Smooth muscle cell of the brain vasculature (primary cell): ENCODE measurements around the gene RBFOX2.
A peak's percentile ranks its signal among the peaks of the same experiment; 100 is the strongest.

Experiments
- DNase-seq: peaks from one replicate; pipeline ENCODE4 v3.0.0-alpha.2; 2012; ENCODE audit warnings: low read depth, low spot score

RBFOX2 gene

DNA sequence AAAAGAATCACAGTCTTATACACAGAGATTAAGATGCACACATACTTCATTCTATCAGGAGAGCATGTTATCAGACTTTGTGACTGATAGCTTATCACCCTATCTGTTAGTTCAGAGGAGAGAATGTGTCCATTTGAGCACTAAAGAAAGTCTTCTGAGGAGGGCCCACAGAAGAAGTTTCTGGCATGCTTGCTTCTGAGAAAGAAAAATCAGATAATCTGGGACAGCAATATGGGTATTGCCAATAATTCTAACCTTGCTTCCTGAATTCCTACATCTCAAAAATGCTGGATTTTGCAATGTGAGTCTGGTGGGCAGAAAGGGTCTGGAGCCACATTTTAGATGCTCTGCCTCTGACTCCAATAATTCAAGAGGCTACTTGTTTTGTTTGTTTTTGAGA, 128.9 kb downstream of the RBFOX2 start:
- DNase-seq, result no peak

DNA sequence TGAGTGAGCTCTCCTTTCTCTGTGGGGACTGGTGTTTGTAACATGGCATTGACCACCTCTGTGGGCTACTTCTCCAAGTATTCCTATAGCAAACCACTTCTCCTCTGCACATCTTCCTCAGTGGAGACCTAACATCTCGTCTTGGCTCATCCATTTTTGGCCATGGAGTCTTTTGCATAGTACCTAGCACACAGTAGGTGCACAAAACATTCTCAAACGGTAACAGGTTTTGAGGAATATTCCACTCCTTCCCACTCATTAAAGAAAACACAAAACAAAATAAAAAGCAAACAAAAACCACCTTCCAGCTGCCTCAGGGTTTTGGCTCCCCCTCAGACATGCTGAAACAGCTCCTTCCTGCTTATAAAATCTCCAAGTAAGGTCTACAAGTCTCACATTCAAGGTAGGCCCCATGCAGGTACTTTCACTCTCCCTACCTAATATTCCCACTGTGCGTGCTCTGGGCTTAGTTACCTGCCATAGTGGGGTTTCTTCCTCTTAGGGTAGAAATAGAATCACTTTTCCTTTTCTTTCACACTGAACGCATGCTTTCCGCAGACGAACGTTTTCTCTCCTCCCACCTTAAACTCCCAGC, 132.4 kb downstream of the RBFOX2 start:
- DNase-seq, result no peak

DNA sequence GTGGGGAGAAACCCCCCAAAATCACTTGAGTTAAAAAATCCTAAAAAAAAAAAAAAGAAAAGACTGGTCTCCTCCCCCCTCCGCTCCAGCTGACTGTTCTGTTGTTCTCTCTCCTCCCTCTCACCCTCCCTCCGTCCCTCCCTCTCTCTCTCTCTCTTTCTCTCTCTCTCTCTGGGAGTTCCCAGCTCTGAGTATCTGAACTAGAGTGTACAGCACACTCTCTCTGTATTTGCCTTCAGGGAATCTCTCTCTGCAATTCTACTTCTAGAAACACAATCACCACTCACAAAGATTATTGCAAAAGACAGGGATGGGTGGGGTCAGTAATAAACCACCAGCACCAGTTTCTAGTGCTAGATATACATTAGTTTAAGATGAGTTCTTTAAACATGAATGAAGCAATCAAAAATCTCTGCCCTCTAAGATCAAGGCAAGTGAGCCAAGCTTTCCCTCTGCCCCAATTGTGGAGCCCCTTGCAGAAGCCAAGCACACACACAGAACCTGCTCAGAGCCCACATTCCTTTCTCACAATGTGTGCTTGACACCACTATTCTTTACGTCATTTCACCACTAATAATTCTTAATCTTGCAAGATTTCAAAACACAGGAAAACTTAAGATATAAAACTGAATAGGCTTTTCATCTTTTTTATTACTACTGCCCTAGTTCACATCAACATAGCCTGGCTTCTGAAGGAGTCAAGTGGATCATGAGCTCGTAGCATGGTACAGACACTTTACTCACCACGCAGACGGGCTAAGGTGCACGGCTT, 133.5 kb downstream of the RBFOX2 start:
- DNase-seq, result no peak

DNA sequence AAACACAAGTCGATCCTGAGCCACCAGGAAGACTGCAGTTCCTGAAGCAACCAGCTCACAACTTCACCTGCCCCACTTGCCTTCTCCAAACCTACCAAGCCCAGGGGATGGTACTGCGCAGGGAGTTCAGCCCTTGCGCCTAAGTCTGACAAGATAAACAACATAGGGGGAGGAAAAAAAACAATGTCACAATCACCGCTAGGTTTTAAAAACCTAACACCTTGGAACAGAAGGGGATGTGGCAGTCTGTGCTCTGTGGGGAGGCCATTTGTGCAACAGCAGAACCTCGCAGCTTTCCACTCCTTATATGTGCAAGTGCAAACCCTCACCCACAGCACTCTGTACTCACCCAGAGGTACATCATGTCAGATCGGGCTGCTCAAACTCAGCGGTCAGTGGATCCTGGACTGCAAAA, 134.2 kb downstream of the RBFOX2 start:
- no peak for DNase-seq

DNA sequence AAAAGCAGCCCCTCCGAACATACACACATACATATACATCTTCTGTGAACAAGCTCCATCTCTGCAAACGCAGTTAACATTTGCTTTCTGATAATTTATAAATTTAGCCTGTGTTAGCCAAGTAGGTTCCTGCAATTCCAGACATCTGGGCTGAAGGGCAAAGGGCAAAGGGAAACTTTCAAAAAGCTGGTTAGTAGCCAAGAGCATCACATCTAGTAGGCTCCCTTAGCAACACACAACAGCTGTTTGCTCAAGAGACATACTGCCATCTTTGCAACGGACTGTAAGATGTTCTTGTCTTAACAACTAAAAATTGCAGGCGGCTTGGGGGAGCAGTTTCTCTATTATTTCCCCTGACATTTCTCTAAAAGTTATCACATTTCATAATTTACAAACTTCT, 134.9 kb downstream of the RBFOX2 start:
- DNase-seq, result peak; percentile 32

DNA sequence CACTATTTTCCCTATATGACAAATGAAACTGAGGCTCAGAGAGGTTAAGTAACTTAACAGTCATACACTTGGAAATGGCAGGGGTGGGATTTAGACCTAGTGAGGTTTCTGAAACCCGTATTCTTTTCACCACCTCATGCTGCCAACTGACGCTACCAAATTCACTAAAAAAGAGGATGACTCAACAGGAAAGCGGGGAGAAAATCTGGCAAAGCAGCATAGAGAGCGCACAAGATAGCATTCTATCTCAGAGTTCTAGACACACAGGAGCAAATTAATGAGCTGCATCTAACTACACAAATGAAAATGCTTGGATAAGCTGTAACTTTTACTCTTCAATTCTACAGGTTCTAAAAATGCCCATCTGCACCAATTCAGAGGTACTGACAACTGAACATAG, 136.4 kb downstream of the RBFOX2 start:
- no peak for DNase-seq

DNA sequence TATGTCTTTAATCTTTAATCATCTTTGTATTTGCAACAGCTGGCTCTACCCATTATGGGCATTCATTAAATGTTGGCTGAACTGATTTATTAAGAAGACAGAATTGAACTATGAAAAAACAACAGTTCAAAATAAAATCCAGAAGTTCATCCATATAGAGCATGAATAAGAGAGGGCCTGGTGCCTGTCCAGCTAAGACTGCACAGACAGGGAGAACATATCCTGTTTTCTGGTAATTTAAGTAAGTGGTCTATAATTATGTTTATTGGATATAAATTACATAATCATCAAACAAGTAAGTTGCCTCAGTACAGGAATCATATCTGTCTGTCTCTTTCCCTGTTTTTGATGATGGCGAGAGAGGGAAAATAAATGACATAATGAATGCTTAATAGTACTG, 137.2 kb downstream of the RBFOX2 start:
- no peak for DNase-seq

DNA sequence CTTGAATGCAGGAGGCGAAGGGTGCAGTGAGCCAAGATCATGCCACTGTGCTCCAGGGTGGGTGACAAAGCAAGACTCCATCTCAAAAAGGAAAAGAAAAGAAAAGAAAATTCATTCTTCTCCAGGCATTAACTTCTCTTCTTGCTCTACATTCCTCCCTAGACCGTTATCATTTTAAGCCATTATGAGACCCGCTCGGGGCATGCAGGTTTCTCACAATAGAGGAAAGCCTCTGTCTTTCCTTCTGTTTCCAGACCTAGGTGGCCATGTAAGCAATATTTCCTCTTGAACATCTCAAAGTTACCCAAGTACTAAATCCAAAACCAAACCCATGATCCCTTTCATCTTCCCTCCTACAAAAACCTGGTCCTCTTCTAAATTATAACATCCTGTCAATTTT, 139.6 kb downstream of the RBFOX2 start:
- no peak for DNase-seq

DNA sequence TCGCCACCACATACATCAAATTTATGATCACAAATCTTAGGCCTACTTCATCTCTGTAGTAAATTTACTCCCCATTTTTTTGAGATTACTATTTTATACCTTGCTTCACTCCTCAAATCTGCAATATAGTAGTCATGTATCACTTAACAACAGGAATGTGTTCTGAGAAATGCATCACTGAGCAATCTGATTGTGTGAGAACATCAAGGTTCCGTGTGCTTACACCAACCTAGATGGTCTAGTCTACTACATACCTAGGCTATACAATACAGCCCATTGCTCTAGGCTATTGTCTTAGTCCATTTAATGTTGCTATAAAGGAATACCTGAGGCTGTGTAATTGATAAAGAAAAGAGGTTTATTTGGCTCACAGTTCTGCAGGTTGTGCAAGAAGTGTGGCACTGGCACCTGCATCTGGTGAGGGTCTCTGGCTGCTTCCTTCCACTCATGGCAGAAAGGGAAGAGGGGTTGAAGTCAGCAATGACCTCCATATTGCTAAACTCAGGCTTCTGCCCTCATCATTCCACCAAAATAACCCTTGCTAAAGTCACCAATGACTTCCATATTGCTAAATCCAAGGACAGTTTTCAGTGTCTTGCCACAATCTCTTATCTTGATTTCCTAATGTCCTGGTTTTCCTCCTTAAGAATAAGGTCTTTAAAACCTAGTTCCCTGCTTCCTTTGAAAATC, 140.3 kb downstream of the RBFOX2 start:
- DNase-seq, result no peak

DNA sequence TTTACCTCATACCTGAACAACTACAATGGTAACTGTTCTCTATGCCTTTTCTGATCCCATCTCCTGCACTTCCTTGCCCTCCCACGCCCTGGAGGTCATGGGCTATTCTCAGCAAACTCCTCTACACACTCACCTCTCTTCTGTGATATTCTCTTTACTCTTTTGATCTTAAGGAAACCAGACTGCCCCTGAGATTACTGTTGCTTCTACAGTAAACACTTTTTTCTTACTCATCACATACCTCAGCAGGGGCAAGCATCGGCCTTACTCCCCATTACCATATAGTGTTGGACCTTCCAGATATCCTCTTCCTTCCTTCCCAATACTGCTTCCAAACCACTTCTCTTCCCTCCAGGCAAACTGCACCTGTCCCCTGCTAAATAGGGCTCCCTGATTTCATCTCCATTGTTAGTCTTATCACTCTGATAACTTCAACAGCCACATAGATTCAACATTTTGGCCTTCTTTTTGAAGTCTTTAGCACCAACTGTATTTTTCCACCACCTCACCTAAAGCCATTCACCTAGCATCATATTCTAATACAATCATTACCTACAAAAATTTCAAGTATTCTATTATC, 141.2 kb downstream of the RBFOX2 start:
- no peak for DNase-seq

DNA sequence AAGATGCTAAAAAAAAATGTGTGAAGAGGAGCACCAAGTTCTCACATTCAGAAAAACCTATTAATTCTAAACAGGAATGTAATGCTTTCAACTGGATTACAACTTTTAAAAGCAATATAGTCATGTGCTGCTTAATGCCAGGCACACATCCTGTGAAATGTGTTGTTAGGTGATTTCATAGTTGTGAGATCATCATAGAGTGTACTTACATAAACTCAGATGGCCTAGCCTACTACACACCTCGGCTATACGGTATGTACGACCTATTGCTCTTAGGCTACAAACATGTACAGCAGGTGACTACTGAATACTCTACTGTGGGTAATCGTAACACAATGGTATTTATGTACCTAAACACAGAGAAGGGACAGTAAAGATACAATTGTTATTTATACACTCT, 142.3 kb downstream of the RBFOX2 start:
- DNase-seq, result no peak

DNA sequence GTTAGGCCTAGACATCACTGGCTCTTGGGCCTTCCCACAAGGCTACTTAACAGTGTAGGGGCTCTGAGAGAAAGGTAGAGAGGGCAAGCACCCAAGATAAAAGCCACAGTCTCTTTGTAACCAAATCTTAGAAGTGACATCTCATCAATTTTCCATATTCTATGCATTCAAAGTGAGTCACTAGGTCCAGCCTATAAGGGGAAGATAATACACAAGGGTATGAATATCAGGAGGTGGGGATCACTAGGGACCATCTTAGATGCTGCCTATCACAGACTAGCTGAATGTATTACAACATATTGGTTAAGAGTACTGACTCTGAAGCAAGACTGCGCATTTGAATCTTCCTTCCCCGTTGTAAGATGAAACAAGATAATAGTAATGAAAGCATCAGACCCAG, 144.1 kb downstream of the RBFOX2 start:
- no peak for DNase-seq

DNA sequence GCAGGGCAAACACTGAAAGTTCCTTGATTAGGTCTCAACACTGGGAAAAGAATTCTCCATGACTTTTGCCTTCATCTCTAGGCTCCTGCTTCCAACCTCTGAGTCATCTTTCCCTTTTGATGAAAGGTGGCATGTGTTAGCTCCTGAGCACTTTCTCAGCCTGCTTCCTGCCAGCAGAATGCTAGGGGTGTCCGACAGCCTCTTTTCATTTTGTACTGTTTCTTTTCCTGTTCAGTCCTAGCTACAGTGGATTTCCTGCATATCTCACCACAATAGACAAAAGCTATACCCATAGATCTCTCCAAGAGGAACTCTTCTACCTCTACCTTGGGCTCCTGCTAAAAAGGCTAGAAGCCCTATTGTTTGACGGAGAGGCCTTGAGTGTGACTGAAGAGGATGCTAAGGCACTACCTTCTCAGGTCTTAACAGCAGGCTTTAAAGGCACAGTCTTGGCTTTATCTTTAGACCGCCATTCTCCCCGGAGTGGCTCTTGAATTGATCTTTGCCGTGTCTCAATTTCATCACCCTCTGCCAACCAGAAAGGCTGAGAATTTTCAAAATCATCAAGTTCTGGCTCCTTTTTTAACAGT, 145.5 kb downstream of the RBFOX2 start:
- no peak for DNase-seq

DNA sequence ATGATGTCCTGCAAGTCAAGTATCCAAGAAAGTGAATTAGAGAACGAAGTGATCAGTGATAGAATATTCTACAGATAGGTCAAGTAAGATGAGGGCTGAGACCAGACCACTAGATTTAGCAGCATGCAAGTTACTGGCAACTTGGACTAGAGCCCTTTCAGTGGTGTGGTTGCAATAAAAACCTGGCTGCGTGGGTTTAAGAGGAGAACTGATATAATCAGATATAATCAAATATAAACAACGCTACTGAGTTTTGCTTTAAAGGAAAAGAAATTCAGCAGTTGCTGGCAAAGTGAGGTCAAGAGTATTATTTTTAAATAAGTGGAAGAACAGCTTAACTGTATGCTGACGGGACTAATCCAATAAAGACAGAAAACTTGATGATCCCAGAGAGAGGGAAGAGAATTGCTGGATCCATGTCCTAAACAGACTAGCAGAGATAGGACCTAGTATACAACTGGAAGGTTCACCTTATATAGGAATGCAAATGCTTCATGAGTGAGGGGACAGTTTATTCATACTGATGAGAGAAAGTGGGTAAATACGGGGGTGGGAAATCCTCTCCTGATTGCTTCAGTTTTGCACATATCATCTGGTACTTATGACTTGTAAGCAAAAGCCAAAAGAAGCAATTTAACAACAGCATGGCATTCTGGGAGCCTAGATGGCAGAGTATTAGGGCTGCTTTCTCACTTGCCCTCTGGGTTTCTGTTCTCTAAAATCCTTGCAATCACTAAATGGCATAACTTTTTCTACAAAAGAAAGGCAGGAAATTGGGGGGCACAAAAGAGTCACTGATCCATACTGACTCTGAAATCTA, 146.2 kb downstream of the RBFOX2 start:
- no peak for DNase-seq

DNA sequence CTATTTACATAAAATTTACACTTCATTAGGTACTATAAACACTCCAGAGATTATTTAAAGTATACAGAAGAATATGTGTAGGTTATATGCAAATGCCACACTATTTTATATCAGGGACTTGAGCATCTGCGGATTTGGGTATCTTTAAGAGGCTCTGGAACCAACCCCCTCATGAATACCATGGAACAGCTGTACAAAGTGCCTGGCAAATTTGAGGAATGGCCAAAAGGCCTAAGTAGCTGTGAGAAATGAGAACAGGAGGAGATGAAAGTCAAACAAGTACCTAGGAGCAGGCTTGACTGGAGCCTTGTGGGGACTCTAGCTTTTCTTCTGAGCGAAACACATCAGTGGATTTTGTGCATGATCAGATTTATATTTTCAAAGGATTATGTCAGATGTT, 149.3 kb downstream of the RBFOX2 start:
- DNase-seq, result no peak

DNA sequence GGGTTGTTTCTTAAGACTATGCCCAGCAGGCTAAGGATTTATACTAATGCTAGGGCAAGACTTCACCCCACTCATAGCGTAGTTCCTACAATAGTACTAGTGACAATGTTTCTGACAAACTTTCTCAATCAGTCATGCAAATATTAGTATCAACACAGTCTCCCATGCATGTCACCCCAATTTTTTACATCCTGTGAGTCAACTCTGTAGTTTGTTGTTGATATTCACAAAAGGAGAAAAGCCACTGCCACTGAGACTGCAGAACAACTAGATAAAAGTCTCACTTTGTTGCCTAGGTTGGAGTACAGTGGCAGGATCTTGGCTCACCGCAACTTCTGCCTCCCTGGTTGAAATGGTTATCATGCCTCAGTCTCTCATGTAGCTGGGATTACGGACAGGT, 155.2 kb downstream of the RBFOX2 start:
- no peak for DNase-seq

DNA sequence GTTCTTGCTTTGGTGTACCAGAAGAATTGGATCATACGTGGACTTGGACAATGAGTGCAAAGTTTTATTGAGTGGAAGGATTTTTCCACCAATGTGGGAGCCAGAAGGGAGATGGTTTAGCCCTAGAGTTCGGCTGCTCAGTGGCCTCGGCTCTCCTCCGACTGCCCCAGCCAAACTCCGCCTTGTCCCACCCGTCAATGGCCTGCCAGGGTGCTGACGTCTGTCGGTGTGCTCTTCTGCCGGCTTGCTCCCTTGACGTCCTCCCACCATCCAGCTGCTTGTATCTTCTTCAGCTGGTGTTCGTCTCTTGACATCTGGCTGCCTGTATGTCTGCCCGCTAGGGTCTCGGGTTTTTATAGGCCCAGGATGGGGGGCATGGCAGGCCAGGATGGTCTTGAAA, 156.2 kb downstream of the RBFOX2 start:
- DNase-seq, result no peak

DNA sequence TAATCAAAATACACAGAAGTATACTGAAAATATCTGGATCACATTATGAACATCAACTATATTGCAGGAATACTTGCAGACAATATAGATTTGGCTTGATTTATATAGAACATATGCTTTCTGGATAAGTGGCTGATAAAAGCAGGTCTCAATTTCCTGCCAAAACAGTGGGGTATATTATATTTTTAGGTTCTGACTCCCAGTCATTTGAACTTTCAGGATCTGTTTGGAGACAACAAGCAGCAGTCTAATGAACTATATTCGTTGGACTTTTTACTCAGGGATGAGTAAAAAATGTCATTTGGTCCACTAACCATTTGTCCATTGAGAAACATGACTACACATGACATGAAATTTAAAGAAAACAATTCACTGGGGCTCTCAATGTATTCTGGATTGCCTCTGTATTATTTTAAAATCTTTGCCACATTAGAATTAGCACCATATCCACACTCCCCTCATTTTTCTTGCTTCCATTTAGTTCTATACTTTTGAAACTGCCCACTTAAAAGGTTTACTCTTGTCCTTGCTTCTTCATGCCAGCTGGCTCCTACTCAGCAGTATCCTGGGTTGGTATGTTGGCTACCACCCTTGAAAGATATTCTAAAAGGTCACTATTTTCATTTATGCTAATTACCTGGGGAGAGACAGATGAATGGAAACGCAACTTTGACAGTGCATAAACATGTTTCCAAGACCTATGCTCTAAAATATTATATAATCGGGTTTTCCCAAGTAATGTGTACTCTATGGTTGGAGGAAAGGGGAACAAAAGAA, 157.9 kb downstream of the RBFOX2 start:
- DNase-seq, result no peak

DNA sequence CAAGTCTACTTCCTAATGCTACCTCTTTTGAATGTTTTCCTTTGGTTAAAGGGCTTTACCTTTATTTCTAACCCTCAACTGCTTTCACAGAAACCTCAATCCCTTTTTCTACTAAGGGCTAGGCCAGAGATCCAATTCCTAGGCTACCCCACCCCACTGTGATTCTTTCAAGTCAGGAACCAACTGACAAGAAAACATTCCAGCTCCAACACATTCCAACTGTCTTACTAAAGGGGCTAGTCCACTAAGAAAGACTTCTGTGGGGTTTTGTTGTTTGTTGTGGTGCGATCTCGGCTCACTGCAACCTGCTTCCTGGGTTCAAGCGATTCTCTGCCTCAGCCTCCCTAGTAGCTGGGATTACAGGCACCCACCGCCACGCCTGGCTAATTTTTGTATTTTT, 159.7 kb downstream of the RBFOX2 start:
- DNase-seq, result no peak

DNA sequence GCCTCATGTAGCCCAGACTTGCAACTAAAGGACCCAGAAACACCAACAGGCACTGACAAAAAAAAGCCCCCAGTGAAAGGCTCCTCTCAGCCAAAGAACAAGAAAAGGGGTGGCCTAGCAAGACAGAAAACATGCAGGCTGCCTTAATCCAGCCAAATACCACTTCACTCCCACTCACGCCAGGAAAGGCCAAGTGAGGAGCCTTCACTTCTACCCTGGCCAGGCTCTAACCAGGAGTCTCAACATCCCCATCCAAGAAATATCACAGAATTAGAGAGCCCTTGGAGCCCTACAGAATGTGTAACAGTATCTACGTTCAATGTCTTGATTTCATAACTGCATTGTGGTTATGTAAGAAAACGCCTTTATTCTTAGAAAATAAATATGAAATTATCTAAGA, 162.0 kb downstream of the RBFOX2 start:
- DNase-seq, result no peak
